H1 (cell line): Measurements from ENCODE around the gene BTBD10. TPM values are rescaled to one million over a fixed set of nuclear protein-coding genes. Genes with fewer than 3 reads are reported as not detected.

Experiments
- CTCF ChIA-PET: fragments of 300-600 bp; sonication (Branson Sonifier 250); formaldehyde crosslinking; loops from one replicate; lab custom pipeline; 2021; ENCODE audit not compliant: partially characterized antibody; lab: Charles Lee
- POLR2A ChIA-PET: fragments of 300-600 bp; sonication (Branson Sonifier 250); formaldehyde crosslinking; loops from one replicate; lab custom pipeline; 2021; ENCODE audit warnings: inconsistent platforms; ENCODE audit not compliant: partially characterized antibody; lab: Charles Lee
- DNase-seq, 2 experiments: peaks; one replicate each; pipeline versions ENCODE4 v3.0.0 to v3.0.0-alpha.2; 2010 to 2022; ENCODE audit warnings: low spot score in 2 of 2, low read depth in 1 of 2, mixed read lengths in 1 of 2
- FAIRE-seq: peaks from 2 replicates; lab custom pipeline; 2011; peaks lifted over from hg19 to GRCh38; lab: Jason Lieb, UNC
- H2AFZ ChIP-seq: 2 replicates; pipeline ENCODE4 v1.8.1; 2012; ENCODE audit warnings: low read length, inconsistent platforms
- H2AK5ac ChIP-seq: 2 replicates; pipeline ENCODE4 v1.6.1; 2013; ENCODE audit warnings: low read depth, low read length
- H2BK120ac ChIP-seq: replicated peaks from 2 replicates; pipeline ENCODE3; 2013; ENCODE audit warnings: low read depth, low read length, inconsistent platforms
- H2BK12ac ChIP-seq: 2 replicates; pipeline ENCODE4 v1.6.1; 2013; ENCODE audit warnings: low read depth, low read length
- H2BK15ac ChIP-seq: 2 replicates; pipeline ENCODE4 v1.6.1; 2013; ENCODE audit warnings: low read length
- H2BK20ac ChIP-seq: 2 replicates; pipeline ENCODE4 v1.6.1; 2013; ENCODE audit warnings: low read length
- H2BK5ac ChIP-seq: 2 replicates; pipeline ENCODE4 v1.6.1; 2013; ENCODE audit warnings: low read depth, low read length
- H3K14ac ChIP-seq: 2 replicates; pipeline ENCODE4 v1.6.1; 2013; ENCODE audit warnings: inconsistent platforms; ENCODE audit not compliant: insufficient read length
- H3K18ac ChIP-seq: 2 replicates; pipeline ENCODE4 v1.6.1; 2013; ENCODE audit warnings: low read length; ENCODE audit errors: extremely low read depth
- H3K23ac ChIP-seq: 2 replicates; pipeline ENCODE4 v1.6.1; 2013; ENCODE audit warnings: inconsistent platforms; ENCODE audit not compliant: insufficient read length
- H3K23me2 ChIP-seq: 2 replicates; pipeline ENCODE4 v1.6.1; 2013; ENCODE audit warnings: low read depth, low read length
- H3K27ac ChIP-seq: 2 replicates; pipeline ENCODE4 v1.6.1; 2011; ENCODE audit warnings: low read depth, low read length, inconsistent platforms
- H3K27me3 ChIP-seq, 4 experiments: replicated peaks in 1 of 4; 1 replicate in 1 of 4; 2 replicates in 3 of 4; pipeline versions ENCODE4 v1.6.1 to v1.8.1; 2011 to 2013; ENCODE audit warnings: low read length in 3 of 4, mild to moderate bottlenecking in 3 of 4, inconsistent platforms in 2 of 4, mixed read lengths in 2 of 4, moderate library complexity in 1 of 4; ENCODE audit not compliant: control insufficient read depth in 3 of 4, insufficient read depth in 3 of 4; ENCODE audit errors: extremely low read depth in 1 of 4
- H3K36me3 ChIP-seq, 4 experiments: 2 replicates each; pipeline versions ENCODE4 v1.6.1 to v1.8.1; 2011 to 2013; ENCODE audit warnings: mild to moderate bottlenecking in 4 of 4, low read length in 3 of 4, moderate library complexity in 2 of 4, control low read depth in 1 of 4, inconsistent platforms in 1 of 4; ENCODE audit not compliant: insufficient read depth in 4 of 4, control insufficient read depth in 2 of 4
- H3K4ac ChIP-seq: replicated peaks from 2 replicates; pipeline ENCODE3; 2013; ENCODE audit warnings: low read length, low read depth, mixed read lengths, inconsistent platforms; ENCODE audit not compliant: insufficient read length
- H3K4me1 ChIP-seq, 4 experiments: replicated peaks in 1 of 4; 1 replicate in 1 of 4; 2 replicates in 3 of 4; pipeline versions ENCODE4 v1.6.1 to v1.8.1; 2011 to 2013; ENCODE audit warnings: low read length in 3 of 4, inconsistent platforms in 2 of 4, mixed read lengths in 1 of 4; ENCODE audit not compliant: insufficient read depth in 4 of 4, control insufficient read depth in 3 of 4
- H3K4me2 ChIP-seq, 2 experiments: 2 replicates each; pipeline versions ENCODE4 v1.6.1 to v1.8.1; 2011 to 2013; ENCODE audit warnings: low read depth in 2 of 2, low read length in 2 of 2, control low read depth in 1 of 2, inconsistent platforms in 1 of 2, mild to moderate bottlenecking in 1 of 2; ENCODE audit not compliant: insufficient read depth in 1 of 2
- H3K4me3 ChIP-seq, 4 experiments: fragments of 200-600, 300-600 bp in 1 of 4; sonication (generic), shearing (Covaris generic), sonication (Bioruptor Twin) in 1 of 4; 2 replicates each; pipeline versions ENCODE4 v1.5.1 to v1.8.1; 2011 to 2016; ENCODE audit warnings: low read length in 4 of 4, low read depth in 3 of 4, control low read depth in 2 of 4, inconsistent platforms in 2 of 4, mild to moderate bottlenecking in 2 of 4, mixed read lengths in 1 of 4, moderate library complexity in 1 of 4; ENCODE audit not compliant: insufficient read depth in 2 of 4; ENCODE audit errors: extremely low read depth in 1 of 4
- H3K56ac ChIP-seq: replicated peaks from 2 replicates; pipeline ENCODE3; 2013; ENCODE audit warnings: low read depth, mild to moderate bottlenecking, mixed read lengths, low read length, inconsistent platforms; ENCODE audit not compliant: insufficient read length
- H3K79me1 ChIP-seq: 2 replicates; pipeline ENCODE4 v1.6.1; 2013; ENCODE audit warnings: low read depth, low read length, control low read depth
- H3K79me2 ChIP-seq, 2 experiments: 2 replicates each; pipeline versions ENCODE4 v1.6.1 to v1.8.1; 2012 to 2013; ENCODE audit warnings: low read length in 2 of 2, mild to moderate bottlenecking in 2 of 2, inconsistent platforms in 1 of 2; ENCODE audit not compliant: insufficient read depth in 2 of 2, control insufficient read depth in 1 of 2
- H3K9ac ChIP-seq, 4 experiments: replicated peaks in 1 of 4; 1 replicate in 1 of 4; 2 replicates in 3 of 4; pipeline versions ENCODE4 v1.6.1 to v1.8.1; 2011 to 2013; ENCODE audit warnings: low read depth in 3 of 4, low read length in 3 of 4, control low read depth in 2 of 4, mild to moderate bottlenecking in 2 of 4, moderate library complexity in 2 of 4, inconsistent platforms in 1 of 4; ENCODE audit errors: extremely low read depth in 1 of 4
- H3K9me3 ChIP-seq, 2 experiments: 2 replicates each; pipeline versions ENCODE4 v1.6.1 to v1.8.1; 2012 to 2013; ENCODE audit warnings: mild to moderate bottlenecking in 2 of 2, moderate library complexity in 2 of 2, control low read depth in 1 of 2, inconsistent platforms in 1 of 2, low read depth in 1 of 2, low read length in 1 of 2, mixed read lengths in 1 of 2; ENCODE audit not compliant: insufficient read depth in 2 of 2
- H4K20me1 ChIP-seq, 2 experiments: replicated peaks in 1 of 2; 2 replicates each; pipeline versions ENCODE3 to v1.8.1; 2011 to 2013; ENCODE audit warnings: inconsistent platforms in 2 of 2, low read length in 2 of 2, mild to moderate bottlenecking in 1 of 2; ENCODE audit not compliant: insufficient read depth in 2 of 2, control insufficient read depth in 1 of 2
- H4K5ac ChIP-seq: 2 replicates; pipeline ENCODE4 v1.6.1; 2013; ENCODE audit warnings: low read length, low read depth, mixed read lengths, inconsistent platforms; ENCODE audit not compliant: insufficient read length
- H4K8ac ChIP-seq: 2 replicates; pipeline ENCODE4 v1.8.0; 2013; ENCODE audit warnings: mild to moderate bottlenecking, moderate library complexity, low read length, inconsistent platforms; ENCODE audit not compliant: insufficient read depth; ENCODE audit errors: extremely low read depth
- H4K91ac ChIP-seq: replicated peaks from 2 replicates; pipeline ENCODE3; 2013; ENCODE audit warnings: low read length, mixed read lengths, inconsistent platforms; ENCODE audit not compliant: insufficient read length
- CHD2 ChIP-seq: IDR thresholded peaks from 2 replicates; pipeline ENCODE4 v1.6.1; 2012; ENCODE audit warnings: low read length, improper control_type of control experiment
- E2F6 ChIP-seq: IDR thresholded peaks from 2 replicates; pipeline ENCODE4 v1.6.1; 2012; ENCODE audit warnings: inconsistent platforms
- KDM4A ChIP-seq: IDR thresholded peaks from one replicate; pipeline ENCODE4 v1.7.1; 2012; ENCODE audit warnings: low read depth, mild to moderate bottlenecking, moderate library complexity, low read length, inconsistent platforms; ENCODE audit not compliant: severe bottlenecking
- MAFK ChIP-seq: IDR thresholded peaks from 2 replicates; pipeline ENCODE4 v1.6.1; 2012; ENCODE audit warnings: low read depth, mild to moderate bottlenecking, improper control_type of control experiment, low read length
- POLR2AphosphoS5 ChIP-seq: IDR thresholded peaks from 2 replicates; pipeline ENCODE4 v1.6.1; 2011; ENCODE audit warnings: low read depth, low read length
- RAD21 ChIP-seq, 2 experiments: IDR thresholded peaks in 1 of 2; conservative IDR thresholded peaks in 1 of 2; 2 replicates each; pipeline ENCODE4 v1.6.1; 2011; ENCODE audit warnings: low read depth in 2 of 2, low read length in 2 of 2, improper control_type of control experiment in 1 of 2, inconsistent platforms in 1 of 2, mild to moderate bottlenecking in 1 of 2, moderate library complexity in 1 of 2
- RFX5 ChIP-seq: IDR thresholded peaks from 2 replicates; pipeline ENCODE4 v1.6.1; 2011; ENCODE audit warnings: low read depth, low read length, improper control_type of control experiment, borderline replicate concordance
- WGBS, 2 experiments: shearing (Covaris generic) in 1 of 2; methylation state at CpG; one replicate each; pipeline versions ENCODE4 v1.1.6 to v1.1.7; 2013 to 2015; ENCODE audit warnings: low lambda C conversion rate in 2 of 2, mixed read lengths in 2 of 2, inconsistent platforms in 1 of 2, low coverage in 1 of 2, missing lambda C conversion rate in 1 of 2; ENCODE audit not compliant: insufficient replicate concordance in 2 of 2, insufficient coverage in 1 of 2, insufficient read length in 1 of 2; ENCODE audit errors: extremely low coverage in 1 of 2, missing lambda C conversion rate in 1 of 2; 5-methylcytosine and 5-hydroxymethylcytosine counted together
- polyA plus RNA-seq, 7 experiments: library from polyadenylated mRNA; depleted of rRNA in 3 of 7; stranded (reverse) in 5 of 7; unstranded in 2 of 7; fragments of >200 nt in 5 of 7; fragments of 200-250 nt in 2 of 7; gene quantifications; 1 replicate in 5 of 7; 2 replicates in 1 of 7; 4 replicates in 1 of 7; pipeline versions ENCODE4 v1.2.1 to v1.2.3, GENCODE V29; 2011 to 2013; ENCODE audit warnings: missing spikeins in 2 of 7, mixed read lengths in 2 of 7
- total RNA-seq: library from RNA; stranded (reverse); fragmentation: NEBNext Ultra II Directional; extraction: Animal tissue kit (Norgen Biotek cat#: 25700); gene quantifications from 2 replicates; pipeline ENCODE4 v1.2.1, GENCODE V29; 2021

Gene BTBD10
- total and polyA plus RNA-seq, 2 of the 8 experiments (the other 6 are each of a cell fraction or from before 2014, with no cell fraction given) = 13.8 to 22.2 TPM

- Histone ChIP-seq H3K9me3 (no peaks in the 10 kb centered on the region), H3K14ac (no peak overlapping the region), H3K4me2 (no peak overlapping the region), H2BK120ac (no peak overlapping the region), H3K23ac (no peak overlapping the region), H2AK5ac (no peak overlapping the region), H4K8ac (no peak overlapping the region), H2BK15ac (no peak overlapping the region), H2BK5ac (no peak overlapping the region), H3K18ac (no peak overlapping the region), H3K4me1 (peaks cover 0 to 2% (median under 1%) of the 10 kb centered on the region in 4 experiments; a peak in 3 of 7 replicates), H2BK12ac (no peak overlapping the region), H4K5ac (no peak overlapping the region), H2BK20ac (no peak overlapping the region), H3K79me1 (no peaks in the 10 kb centered on the region), H3K4ac (no peak overlapping the region), H3K79me2 (no peaks in the 10 kb centered on the region), H3K23me2 (no peaks in the 10 kb centered on the region), H2AFZ (no peak overlapping the region), H3K56ac (no peak overlapping the region), H3K36me3 (no peaks in the 10 kb centered on the region)
- 86% methylated on average over 6 of the region's 6 CpGs; no CpG with 5 or more reads in 1 of the 2 experiments for WGBS, 2 experiments
- ChIA-PET POLR2A (no interaction called here), CTCF (interaction anchor here (0.7 to 14.6 kb wide), 8 partner anchors 10 to 139 kb away, joined by 3 to 129 read pairs (median 6); no protein-coding TSS in a partner anchor)
- FAIRE-seq (no peak), DNase-seq (no peak)
- TF ChIP-seq KDM4A (no peak), RAD21 (IDR thresholded peaks at IDR 0.05 in 1 of 2, conservative IDR thresholded peaks at IDR 0.05 in 1 of 2; ENCODE audit: low read depth in 2 of 2, low read length in 2 of 2) (no peak), E2F6 (no peak), CHD2 (no peak), MAFK (no peak), POLR2AphosphoS5 (no peak), RFX5 (no peak)
- TF ChIP-seq, all 59 proteins: peak for 0
- Histone ChIP-seq H3K27ac (no peak overlapping the region), H4K20me1 (no peaks in the 10 kb centered on the region), H3K27me3 (no peaks in the 10 kb centered on the region), H3K9ac (no peak overlapping the region), H3K4me3 (no peak overlapping the region), H4K91ac (no peak overlapping the region)
Observed at GRCh38 chr11:13349581-13349980, 113.4 kb downstream of the BTBD10 start.
